HCT116 (cell line): ENCODE results near the gene PPT2. TPM values are rescaled to one million over a fixed set of nuclear protein-coding genes. Genes with fewer than 3 reads are reported as not detected.

Experiments
- ATAC-seq: fragments of 200-7000 bp; cut with Tn5 transposase; 2 replicates; pipeline ENCODE4 v1.9.1; 2020; ENCODE audit warnings: mild to moderate bottlenecking, moderate library complexity
- BruUV-seq: library from RNA; stranded (reverse); fragments of 400-500 nt; replicated peaks from 2 replicates; lab custom pipeline; 2021; lab: Mats Ljungman, UMichigan
- CTCF ChIA-PET: fragments of 300-600 bp; sonication (Branson Sonifier 250); formaldehyde crosslinking; loops from one replicate; lab custom pipeline; 2021; ENCODE audit warnings: antibody characterized with exemption; lab: Charles Lee
- POLR2A ChIA-PET: fragments of 300-600, 350-600 bp; sonication (Branson Sonifier 250); formaldehyde crosslinking; loops from one replicate; lab custom pipeline; 2021; ENCODE audit warnings: antibody characterized with exemption; lab: Charles Lee
- RAD21 ChIA-PET, 2 experiments: fragments of 300-600 bp; sonication (Branson Sonifier 250); formaldehyde crosslinking; loops; one replicate each; lab custom pipeline; 2023; ENCODE audit warnings: low total read pairs in 2 of 2; ENCODE audit not compliant: uncharacterized antibody in 2 of 2, unreplicated experiment in 2 of 2, low non-redundant PET in 1 of 2; lab: Charles Lee
- DNase-seq: peaks from one replicate; pipeline ENCODE4 v3.0.0-alpha.2; 2010; ENCODE audit warnings: low read depth, low spot score
- H2AFZ ChIP-seq: fragments of 200-600 bp; shearing (Covaris generic), sonication (generic); 2 replicates; pipeline ENCODE4 v1.6.1; 2017; ENCODE audit warnings: low read depth, mixed run types, mixed read lengths, antibody characterized with exemption, low read length; ENCODE audit not compliant: poor library complexity, severe bottlenecking
- H3K27ac ChIP-seq: 2 replicates; pipeline ENCODE4 v1.5.1; 2012; ENCODE audit warnings: low read depth, low read length
- H3K27me3 ChIP-seq: fragments of 200-600 bp; sonication (generic); 2 replicates; pipeline ENCODE4 v1.6.1; 2016; ENCODE audit warnings: mixed run types, low read length, mixed read lengths; ENCODE audit not compliant: insufficient read depth
- H3K36me3 ChIP-seq, 2 experiments: fragments of 200-500 bp in 1 of 2; fragments of 200-600 bp in 1 of 2; sonication (Bioruptor generic) in 1 of 2; sonication (generic) in 1 of 2; 2 replicates each; pipeline versions ENCODE4 v1.5.1 to v1.6.1; 2014 to 2016; ENCODE audit warnings: low read length in 2 of 2, inconsistent platforms in 1 of 2, mixed read lengths in 1 of 2, mixed run types in 1 of 2; ENCODE audit not compliant: insufficient read depth in 2 of 2, control insufficient read depth in 1 of 2
- H3K4me1 ChIP-seq, 2 experiments: fragments of 200-600 bp in 1 of 2; sonication (generic) in 1 of 2; 2 replicates each; pipeline versions ENCODE4 v1.5.1 to v1.6.1; 2012 to 2017; ENCODE audit warnings: low read length in 2 of 2, inconsistent platforms in 1 of 2, mild to moderate bottlenecking in 1 of 2, mixed read lengths in 1 of 2, mixed run types in 1 of 2, moderate library complexity in 1 of 2; ENCODE audit not compliant: insufficient read depth in 2 of 2, control insufficient read depth in 1 of 2
- H3K4me2 ChIP-seq: fragments of 200-600 bp; sonication (generic); 2 replicates; pipeline ENCODE4 v1.6.1; 2017; ENCODE audit warnings: mixed run types, low read length, mixed read lengths
- H3K4me3 ChIP-seq, 2 experiments: fragments of 200-600 bp in 1 of 2; sonication (generic) in 1 of 2; replicated peaks in 1 of 2; 2 replicates each; pipeline ENCODE4 v1.5.1; 2011 to 2016; ENCODE audit warnings: low read length in 2 of 2, control low read depth in 1 of 2, low read depth in 1 of 2, mild to moderate bottlenecking in 1 of 2, mixed read lengths in 1 of 2, mixed run types in 1 of 2
- H3K79me2 ChIP-seq: fragments of 200-600 bp; sonication (generic); 2 replicates; pipeline ENCODE4 v1.6.1; 2017; ENCODE audit warnings: mild to moderate bottlenecking, mixed run types, low read length, moderate library complexity, mixed read lengths; ENCODE audit not compliant: insufficient read depth
- H3K9ac ChIP-seq: fragments of 200-600 bp; sonication (generic); 2 replicates; pipeline ENCODE4 v1.6.1; 2016; ENCODE audit warnings: low read length, mixed read lengths
- H3K9me2 ChIP-seq: fragments of 200-600 bp; sonication (generic), shearing (Covaris generic); 2 replicates; pipeline ENCODE4 v1.6.1; 2017; ENCODE audit warnings: mixed run types, mild to moderate bottlenecking, moderate library complexity; ENCODE audit not compliant: insufficient read depth
- H3K9me3 ChIP-seq, 2 experiments: fragments of 200-500 bp in 1 of 2; fragments of 200-600 bp in 1 of 2; sonication (Bioruptor generic) in 1 of 2; sonication (generic) in 1 of 2; 2 replicates each; pipeline ENCODE4 v1.6.1; 2014 to 2017; ENCODE audit warnings: low read length in 2 of 2, mixed read lengths in 2 of 2, inconsistent platforms in 1 of 2, low read depth in 1 of 2, mild to moderate bottlenecking in 1 of 2, mixed run types in 1 of 2, moderate library complexity in 1 of 2; ENCODE audit not compliant: control insufficient read depth in 1 of 2, insufficient read depth in 1 of 2
- H4K20me1 ChIP-seq: fragments of 200-600 bp; sonication (generic), shearing (Covaris generic); 2 replicates; pipeline ENCODE4 v1.6.1; 2017; ENCODE audit warnings: mixed run types, mild to moderate bottlenecking, moderate library complexity; ENCODE audit not compliant: insufficient read depth
- EGR1 ChIP-seq: IDR thresholded peaks from 2 replicates; pipeline ENCODE4 v1.6.1; 2012; ENCODE audit warnings: low read depth
- ELF1 ChIP-seq: IDR thresholded peaks from 2 replicates; pipeline ENCODE4 v1.6.1; 2012; ENCODE audit warnings: low read depth, borderline replicate concordance
- EZH2 ChIP-seq: fragments of 200-600 bp; sonication (generic); IDR thresholded peaks from 2 replicates; pipeline ENCODE4 v1.6.1; 2017; ENCODE audit warnings: antibody characterized with exemption, mixed run types
- EZH2phosphoT487 ChIP-seq: fragments of 200-600 bp; IDR thresholded peaks from 2 replicates; pipeline ENCODE4 v1.6.1; 2018; ENCODE audit warnings: antibody characterized with exemption, borderline replicate concordance
- MAX ChIP-seq: IDR thresholded peaks from 2 replicates; pipeline ENCODE4 v1.6.1; 2012
- RAD21 ChIP-seq: IDR thresholded peaks from 2 replicates; pipeline ENCODE4 v1.6.1; 2012; ENCODE audit warnings: low read depth, mild to moderate bottlenecking
- REST ChIP-seq: IDR thresholded peaks from 2 replicates; pipeline ENCODE4 v1.6.1; 2012; ENCODE audit warnings: low read depth
- SP1 ChIP-seq: IDR thresholded peaks from 2 replicates; pipeline ENCODE4 v1.6.1; 2012; ENCODE audit warnings: low read depth
- SRF ChIP-seq: IDR thresholded peaks from 2 replicates; pipeline ENCODE4 v1.6.1; 2012; ENCODE audit warnings: low read depth
- TCF7L2 ChIP-seq: IDR thresholded peaks from 2 replicates; pipeline ENCODE4 v1.7.0; 2011; ENCODE audit warnings: borderline replicate concordance, inconsistent platforms; ENCODE audit not compliant: insufficient read depth, insufficient read length; ENCODE audit errors: extremely low read depth
- YY1 ChIP-seq: IDR thresholded peaks from 2 replicates; pipeline ENCODE4 v1.6.1; 2011; ENCODE audit warnings: low read length, low read depth, moderate library complexity, mild to moderate bottlenecking; ENCODE audit not compliant: insufficient replicate concordance; ENCODE audit errors: extremely low read depth
- ZFX ChIP-seq: fragments of 450-650 bp; IDR thresholded peaks from 2 replicates; pipeline ENCODE4 v1.6.1; 2017
- intact Hi-C: fragments of 100-400 bp; cut with micrococcal nuclease; formaldehyde crosslinking; loops from 2 replicates; pipeline ENCODE4 v1.10.0; 2022
- total RNA-seq: library from RNA; stranded (reverse); gene quantifications from one replicate; pipeline ENCODE4 v1.2.1, GENCODE V29; 2021; ENCODE audit not compliant: unreplicated experiment

Gene PPT2
- total RNA-seq, 1 experiment from 2014 or later: 21.0 TPM

- peaks cover 8 to 23% of the 10 kb centered on the region in 2 experiments; a peak in 3 of 4 replicates for H3K4me1 ChIP-seq
- H3K36me3 ChIP-seq: no peaks in the 10 kb centered on the region
- no peak for DNase-seq
- H3K4me2 ChIP-seq: peak overlapping the region; percentile 32
- no peaks in the 10 kb centered on the region for H3K9me2 ChIP-seq
- BruUV-seq: no TSS peak
- no peaks in the 10 kb centered on the region for H4K20me1 ChIP-seq
- RAD21 ChIA-PET: no interaction called here
- no peak for ATAC-seq
- H2AFZ ChIP-seq: no peak overlapping the region
- H3K79me2 ChIP-seq: no peaks in the 10 kb centered on the region
- no peaks in the 10 kb centered on the region for H3K9me3 ChIP-seq
- intact Hi-C loops: no loop called here
- TF ChIP-seq RAD21: no peak
- no peak for TF ChIP-seq ZFX
- no peak for TF ChIP-seq ELF1
- no peak for TF ChIP-seq EGR1
- TF ChIP-seq TCF7L2: no peak
- TF ChIP-seq EZH2phosphoT487: no peak
- TF ChIP-seq MAX: no peak
- CTCF ChIA-PET: interaction anchor here (1.2 kb wide), 1 partner anchor 11 kb away, joined by 4 read pairs; no protein-coding TSS in a partner anchor
- H3K27me3 ChIP-seq: no peaks in the 10 kb centered on the region
- H3K4me3 ChIP-seq: no peak overlapping the region
- no peak overlapping the region for H3K9ac ChIP-seq
- H3K27ac ChIP-seq: no peak overlapping the region
- POLR2A ChIA-PET: no interaction called here
Observed at GRCh38 chr6:32107406-32107805, 46.5 kb upstream of the PPT2 start.

- Histone ChIP-seq H3K4me1 (peaks cover 8 to 23% of the 10 kb centered on the region in 2 experiments; a peak in 3 of 4 replicates), H3K27ac (no peak overlapping the region), H3K27me3 (no peaks in the 10 kb centered on the region), H3K9me3 (no peaks in the 10 kb centered on the region), H3K79me2 (no peaks in the 10 kb centered on the region), H2AFZ (no peak overlapping the region), H3K4me2 (peak overlapping the region; percentile 32), H4K20me1 (no peaks in the 10 kb centered on the region), H3K9ac (no peak overlapping the region), H3K9me2 (no peaks in the 10 kb centered on the region), H3K4me3 (no peak overlapping the region), H3K36me3 (no peaks in the 10 kb centered on the region)
- DNase-seq (no peak), ATAC-seq (peak; percentile 52; the same call in 1 of the 2 replicates)
- ChIA-PET POLR2A (no interaction called here), CTCF (interaction anchor here (1.3 kb wide), 1 partner anchor 10 kb away, joined by 3 read pairs; no protein-coding TSS in a partner anchor), RAD21 (no interaction called here)
- intact Hi-C loops: no loop called here
- TF ChIP-seq REST (no peak), SP1 (no peak), SRF (no peak), ZFX (no peak), RAD21 (no peak), TCF7L2 (no peak), YY1 (no peak), EZH2 (no peak)
- no TSS peak for BruUV-seq
Observed at GRCh38 chr6:32108094-32108627, 45.8 kb upstream of the PPT2 start.
